Measurements from ENCODE around the gene POLR1B.

DNA sequence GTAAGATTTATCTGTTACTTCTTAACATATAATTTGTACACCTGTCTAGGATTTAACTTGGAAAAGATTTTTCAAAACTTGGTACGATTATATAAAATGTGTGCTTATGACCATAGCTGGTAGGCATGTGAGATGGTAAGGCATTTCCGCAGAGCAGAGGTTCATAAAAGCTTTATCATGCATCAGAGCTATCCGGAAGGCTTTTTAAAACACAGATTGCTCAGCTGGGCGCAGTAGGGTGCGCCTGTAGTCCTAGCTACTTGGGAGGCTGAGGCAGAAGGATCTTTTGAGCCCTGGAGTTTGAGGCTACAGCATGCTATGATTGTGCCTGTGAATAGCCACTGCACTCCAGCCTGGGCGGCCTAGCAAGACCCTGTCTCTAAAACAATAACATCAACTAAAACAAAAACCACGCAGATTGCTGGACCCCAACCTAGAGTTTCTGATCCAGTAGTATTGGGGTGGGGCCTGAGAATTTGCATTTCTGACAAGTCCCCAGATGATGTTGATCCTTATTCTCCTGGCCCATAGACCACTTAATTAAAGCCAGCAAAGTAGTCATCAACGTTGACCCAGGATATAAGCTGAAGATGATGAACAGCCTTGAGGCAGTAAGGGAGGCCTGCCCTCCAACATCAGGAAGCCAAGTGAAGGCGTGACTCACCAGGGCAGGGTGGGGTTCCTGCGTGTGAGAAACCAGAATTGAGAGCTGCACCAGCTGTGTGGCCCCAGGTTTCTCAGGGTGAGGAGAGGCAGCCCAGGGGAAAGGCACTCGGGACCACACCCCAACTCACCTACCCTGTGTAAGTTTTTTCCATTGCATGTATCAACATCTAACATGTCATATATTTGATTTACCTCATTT, 81.9 kb downstream of the POLR1B start:
- TF ChIP-seq, protein P1, sequence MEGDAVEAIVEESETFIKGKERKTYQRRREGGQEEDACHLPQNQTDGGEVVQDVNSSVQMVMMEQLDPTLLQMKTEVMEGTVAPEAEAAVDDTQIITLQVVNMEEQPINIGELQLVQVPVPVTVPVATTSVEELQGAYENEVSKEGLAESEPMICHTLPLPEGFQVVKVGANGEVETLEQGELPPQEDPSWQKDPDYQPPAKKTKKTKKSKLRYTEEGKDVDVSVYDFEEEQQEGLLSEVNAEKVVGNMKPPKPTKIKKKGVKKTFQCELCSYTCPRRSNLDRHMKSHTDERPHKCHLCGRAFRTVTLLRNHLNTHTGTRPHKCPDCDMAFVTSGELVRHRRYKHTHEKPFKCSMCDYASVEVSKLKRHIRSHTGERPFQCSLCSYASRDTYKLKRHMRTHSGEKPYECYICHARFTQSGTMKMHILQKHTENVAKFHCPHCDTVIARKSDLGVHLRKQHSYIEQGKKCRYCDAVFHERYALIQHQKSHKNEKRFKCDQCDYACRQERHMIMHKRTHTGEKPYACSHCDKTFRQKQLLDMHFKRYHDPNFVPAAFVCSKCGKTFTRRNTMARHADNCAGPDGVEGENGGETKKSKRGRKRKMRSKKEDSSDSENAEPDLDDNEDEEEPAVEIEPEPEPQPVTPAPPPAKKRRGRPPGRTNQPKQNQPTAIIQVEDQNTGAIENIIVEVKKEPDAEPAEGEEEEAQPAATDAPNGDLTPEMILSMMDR (IDR thresholded peaks at IDR 0.05): no peak
- TF ChIP-seq EZH2 (IDR thresholded peaks at IDR 0.05): no peak
